C4-2B (cell line): Measurements from ENCODE around the gene CFLAR.

Source experiments
- H3K27ac ChIP-seq: fragments of 450-650 bp; 2 replicates; pipeline ENCODE4 v1.5.1; 2017
- CTCF ChIP-seq: fragments of 450-650 bp; conservative IDR thresholded peaks from 2 replicates; pipeline ENCODE4 v1.5.1; 2017; ENCODE audit warnings: mild to moderate bottlenecking
- ZFX ChIP-seq: fragments of 450-650 bp; IDR thresholded peaks from 2 replicates; pipeline ENCODE4 v1.6.1; 2017

Gene CFLAR

DNA sequence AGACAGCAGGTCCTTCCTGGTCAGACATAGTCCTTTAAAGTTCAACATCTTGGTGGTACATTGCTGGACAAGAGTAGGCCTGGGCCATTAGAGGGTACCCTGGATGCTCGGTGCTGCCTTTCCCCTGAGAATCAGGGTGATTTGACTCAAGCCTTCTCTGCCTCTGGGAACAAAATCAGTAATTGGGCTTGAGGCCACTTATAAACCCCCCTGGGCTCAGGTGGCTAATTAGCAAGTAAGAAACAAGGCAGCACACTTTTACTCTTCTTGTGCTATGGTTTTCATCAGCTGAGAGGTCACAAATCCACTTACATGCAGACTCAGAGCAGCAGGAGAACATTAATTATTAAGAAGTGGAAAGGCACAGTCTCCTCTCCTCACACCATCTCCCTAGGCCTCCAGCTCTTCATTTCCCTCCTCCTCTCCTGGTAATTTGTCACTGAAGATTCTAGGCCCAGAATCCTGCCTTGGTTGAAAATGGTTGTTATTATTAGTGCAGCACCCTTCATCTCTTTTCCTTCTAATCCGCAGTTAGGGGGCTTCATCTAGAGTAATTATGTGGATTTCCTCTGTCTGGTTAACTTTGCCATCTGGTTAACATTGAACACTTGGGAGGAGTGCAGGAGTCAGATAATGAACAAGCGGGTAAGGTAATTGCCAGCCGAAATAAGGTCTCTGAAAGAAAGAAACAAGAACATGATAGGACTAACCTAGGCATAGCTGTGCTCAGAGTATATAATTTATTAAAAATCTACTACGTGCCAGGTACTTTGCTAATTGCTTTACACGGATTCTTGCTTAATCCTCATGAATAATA, 37.2 kb downstream of the CFLAR start:
- H3K27ac ChIP-seq = no peak overlapping the region
- no peak for TF ChIP-seq CTCF
- no peak for TF ChIP-seq ZFX

GRCh38 chr2:201154615-201155399, 38.8 kb downstream of the CFLAR start:
- TF ChIP-seq CTCF (no peak), ZFX (no peak)
- H3K27ac ChIP-seq = no peak overlapping the region

- no peak overlapping the region for H3K27ac ChIP-seq
- TF ChIP-seq CTCF (no peak), ZFX (no peak)
Observed at GRCh38 chr2:201156036-201156435, 40.1 kb downstream of the CFLAR start.

DNA sequence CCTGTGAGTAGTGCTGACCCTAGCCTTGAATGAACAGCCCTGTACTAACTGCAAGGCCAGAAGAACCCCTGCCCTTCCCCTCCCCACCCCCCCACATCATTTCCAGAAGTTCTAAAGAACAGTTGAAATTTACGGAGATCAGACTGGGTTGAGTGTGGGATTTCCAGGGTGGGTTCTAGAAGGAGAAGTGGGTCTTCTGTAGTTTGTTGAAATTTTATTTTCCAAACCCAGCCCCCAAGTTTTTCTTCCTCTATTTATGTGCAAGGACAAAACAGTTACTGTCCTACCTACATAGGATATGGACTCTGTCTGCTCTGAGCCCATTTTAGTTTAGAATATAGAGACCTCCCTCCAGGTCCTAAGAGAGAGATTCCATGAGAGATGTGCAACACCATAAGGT, 40.7 kb downstream of the CFLAR start:
- H3K27ac ChIP-seq = no peak overlapping the region
- TF ChIP-seq CTCF = no peak
- no peak for TF ChIP-seq ZFX

DNA sequence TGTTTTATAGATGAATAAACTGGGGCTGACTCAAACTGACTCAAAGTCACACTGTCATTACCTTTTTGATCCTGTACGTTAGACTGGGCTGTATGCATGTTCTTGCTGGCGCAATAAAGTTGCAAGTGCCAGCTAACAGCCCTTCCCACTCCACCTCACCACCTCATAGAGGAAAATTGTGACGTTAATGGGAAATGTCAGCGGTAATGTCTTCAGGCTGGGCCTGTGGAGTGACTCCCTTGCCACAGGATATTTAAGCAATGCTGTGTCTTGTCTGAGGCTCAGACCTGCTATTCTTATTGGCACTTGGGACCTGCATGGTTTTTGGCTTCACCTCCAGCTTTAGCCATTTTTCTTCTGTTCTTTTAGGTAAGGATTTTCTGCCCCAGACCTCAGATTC, 41.7 kb downstream of the CFLAR start:
- no peak overlapping the region for H3K27ac ChIP-seq
- TF ChIP-seq ZFX (no peak), CTCF (no peak)

DNA sequence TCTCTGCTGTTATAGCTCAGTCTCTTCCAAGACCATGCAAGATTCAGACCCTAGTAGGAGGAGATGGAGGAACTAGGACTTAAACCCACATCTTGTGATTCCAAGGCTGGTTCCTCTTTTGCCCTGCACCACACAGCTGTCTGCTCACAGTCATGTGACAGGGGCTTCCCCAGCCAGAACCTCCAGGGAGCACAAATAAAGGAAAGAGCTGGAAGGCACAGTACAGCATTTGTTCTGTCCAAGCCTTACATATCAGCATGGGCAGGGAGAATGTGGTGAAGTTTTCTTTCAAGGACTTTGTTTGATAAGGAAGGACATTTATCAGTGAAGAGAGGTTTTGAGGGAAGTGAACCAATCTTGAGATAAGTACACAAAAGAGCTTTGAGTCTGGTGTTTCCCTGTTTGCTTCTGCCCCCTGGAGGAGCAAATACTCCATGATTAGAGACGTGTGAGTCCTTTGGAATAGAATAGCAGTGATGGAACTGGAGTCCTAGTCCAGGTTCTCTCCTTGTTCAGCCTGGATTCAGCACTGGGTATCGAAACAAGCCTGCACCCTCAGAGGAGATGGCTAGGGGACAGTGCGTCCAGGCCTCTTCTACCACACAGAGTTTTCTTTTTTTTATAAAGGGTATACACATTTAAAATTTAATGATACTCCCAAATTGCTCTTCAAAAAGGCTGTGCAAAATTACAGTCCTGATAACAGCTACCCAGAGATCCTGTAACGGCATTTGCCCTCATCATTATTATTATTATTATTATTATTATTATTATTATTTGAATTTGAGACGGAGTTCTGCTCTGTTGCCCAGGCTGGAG, 42.4 kb downstream of the CFLAR start:
- no peak for TF ChIP-seq ZFX
- TF ChIP-seq CTCF = peak; percentile 61
- H3K27ac ChIP-seq = no peak overlapping the region

GRCh38 chr2:201164166-201164565, 48.2 kb downstream of the CFLAR start:
- no peak overlapping the region for H3K27ac ChIP-seq
- no peak for TF ChIP-seq ZFX
